ENCODE data around the gene CAMK2N1.

CAMK2N1 gene

GRCh38 chr1:20442920-20443625 lies 42.9 kb downstream of the CAMK2N1 start:
- DNase-seq: no peak

DNA sequence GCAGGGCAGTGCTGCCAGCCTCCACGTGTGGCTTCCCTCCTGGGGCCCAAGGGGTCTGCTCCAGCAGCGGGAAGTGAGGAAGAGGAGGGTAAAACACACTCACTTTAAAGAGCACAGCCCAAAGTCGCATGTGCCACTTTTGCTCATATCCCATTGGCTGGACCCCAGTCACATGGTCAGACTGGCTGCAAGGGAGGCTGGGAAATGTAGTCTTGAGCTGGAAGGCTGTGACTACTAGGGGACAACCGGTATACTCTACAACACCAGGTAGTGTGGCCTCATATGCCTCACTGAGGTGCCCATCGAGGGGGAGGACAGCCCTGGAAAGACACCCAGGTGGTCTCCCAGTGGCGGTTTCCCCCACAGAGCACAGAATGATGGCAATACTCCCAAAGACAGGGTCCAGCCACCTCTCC lies 45.2 kb downstream of the CAMK2N1 start:
- DNase-seq: peak; percentile 32

DNA sequence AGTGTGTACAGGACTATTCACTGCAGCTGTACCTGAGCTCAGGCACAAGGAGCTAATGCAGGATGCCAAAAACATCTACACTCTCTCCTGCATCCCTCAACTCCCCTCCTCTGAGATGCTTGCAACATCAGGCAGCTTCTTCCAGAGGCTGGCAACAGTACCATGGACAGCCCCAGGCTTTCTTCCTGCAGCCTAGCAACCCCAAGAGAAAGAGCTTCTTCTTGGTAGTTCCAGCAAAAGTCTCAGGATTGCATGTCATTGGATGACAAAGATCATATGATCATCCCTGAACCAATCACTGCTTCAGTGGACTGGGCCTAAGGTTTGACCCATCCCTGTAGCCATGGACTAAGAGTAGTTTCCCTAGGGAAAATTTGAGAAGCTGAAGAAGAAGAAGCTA lies 46.7 kb downstream of the CAMK2N1 start:
- no peak for DNase-seq

- DNase-seq: no peak
These were observed 48.4 kb downstream of the CAMK2N1 start for GRCh38 chr1:20437640-20438039.

DNA sequence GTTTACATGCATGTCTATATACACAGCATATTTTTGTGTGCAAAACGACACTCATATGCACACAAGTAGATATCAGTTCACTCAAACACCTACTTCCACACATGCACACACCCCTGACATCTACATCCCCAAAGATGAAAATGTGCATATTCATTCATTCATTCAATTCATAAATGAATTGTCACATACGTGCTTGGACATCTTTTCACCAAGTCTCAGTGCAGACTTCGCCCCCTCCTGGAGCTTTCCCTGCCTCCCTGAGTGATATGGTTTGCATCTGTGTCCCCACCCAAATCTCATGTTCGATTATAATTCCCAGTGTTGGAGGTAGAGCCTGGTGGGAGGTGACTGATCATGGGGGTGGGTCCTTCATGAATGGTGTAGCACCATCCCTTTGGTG lies 53.1 kb downstream of the CAMK2N1 start:
- no peak for DNase-seq
